ENCODE results near the gene SLC22A31.

Gene SLC22A31

GRCh38 chr16:89175280-89176146 is 24.8 kb downstream of the SLC22A31 start:
- TF ChIP-seq CTCF (IDR thresholded peaks at IDR 0.05; ENCODE audit: control insufficient read depth, extremely low read depth, insufficient read depth): no peak
- no peak for DNase-seq (ENCODE audit: low read depth)
- no peak overlapping the region for H3K4me3 ChIP-seq (ENCODE audit: low read depth, low read length)

GRCh38 chr16:89174877-89175276 is 25.5 kb downstream of the SLC22A31 start:
- no peak for TF ChIP-seq CTCF (IDR thresholded peaks at IDR 0.05; ENCODE audit: control insufficient read depth, extremely low read depth, insufficient read depth)
- DNase-seq (ENCODE audit: low read depth): no peak
- H3K4me3 ChIP-seq (ENCODE audit: low read depth, low read length): no peak overlapping the region

GRCh38 chr16:89174055-89174827 is 26.1 kb downstream of the SLC22A31 start:
- no peak for TF ChIP-seq CTCF (IDR thresholded peaks at IDR 0.05; ENCODE audit: control insufficient read depth, extremely low read depth, insufficient read depth)

GRCh38 chr16:89173174-89173921 is 27.0 kb downstream of the SLC22A31 start:
- DNase-seq (ENCODE audit: low read depth): no peak
- H3K4me3 ChIP-seq (ENCODE audit: low read depth, low read length): no peak overlapping the region
- TF ChIP-seq CTCF (IDR thresholded peaks at IDR 0.05; ENCODE audit: control insufficient read depth, extremely low read depth, insufficient read depth): no peak

More at GRCh38 chr16:89174055-89174827, 26.1 kb downstream of the SLC22A31 start:
- no peak for DNase-seq (ENCODE audit: low read depth)
- no peak overlapping the region for H3K4me3 ChIP-seq (ENCODE audit: low read depth, low read length)

- TF ChIP-seq CTCF (IDR thresholded peaks at IDR 0.05; ENCODE audit: control insufficient read depth, extremely low read depth, insufficient read depth): no peak
These were observed 27.7 kb downstream of the SLC22A31 start for GRCh38 chr16:89172528-89173173.

GRCh38 chr16:89172171-89172527 is 28.2 kb downstream of the SLC22A31 start:
- no peak for DNase-seq (ENCODE audit: low read depth)
- H3K4me3 ChIP-seq (ENCODE audit: low read depth, low read length): peak overlapping the region; percentile 47
- TF ChIP-seq CTCF (IDR thresholded peaks at IDR 0.05; ENCODE audit: control insufficient read depth, extremely low read depth, insufficient read depth): no peak

More at GRCh38 chr16:89172528-89173173, 27.7 kb downstream of the SLC22A31 start:
- no peak overlapping the region for H3K4me3 ChIP-seq (ENCODE audit: low read depth, low read length)
- no peak for DNase-seq (ENCODE audit: low read depth)
